Activated B cell treated with CpG ODN at 0.5 μM for 24 hours (primary cell): ENCODE measurements around the gene SRBD1. TPM values are rescaled to one million over a fixed set of nuclear protein-coding genes. Genes with fewer than 3 reads are reported as not detected.

ENCODE experiments used
- ATAC-seq: fragments of 200-7000 bp; cut with Tn5 transposase; one replicate; pipeline ENCODE4 v1.10.0; 2021; ENCODE audit warnings: low read depth, mild to moderate bottlenecking, moderate library complexity
- CTCF ChIA-PET: fragments of 350-600 bp; sonication (Branson Sonifier 250); formaldehyde crosslinking; loops from one replicate; lab custom pipeline; 2021; ENCODE audit warnings: antibody characterized with exemption; lab: Charles Lee
- POLR2A ChIA-PET: fragments of 350-600 bp; sonication (Branson Sonifier 250); formaldehyde crosslinking; loops from one replicate; lab custom pipeline; 2021; ENCODE audit warnings: antibody characterized with exemption; lab: Charles Lee
- DNase-seq: peaks from one replicate; pipeline ENCODE4 v3.0.0; 2022
- H3K27ac Mint-ChIP-seq: one replicate; pipeline ENCODE4 v1.8.0; 2020; ENCODE audit warnings: mixed read lengths
- H3K27me3 Mint-ChIP-seq: one replicate; pipeline ENCODE4 v1.8.0; 2021; ENCODE audit warnings: mixed read lengths
- H3K36me3 Mint-ChIP-seq: one replicate; pipeline ENCODE4 v1.8.0; 2021; ENCODE audit warnings: low read depth, mixed read lengths
- H3K4me1 Mint-ChIP-seq: one replicate; pipeline ENCODE4 v1.8.0; 2021; ENCODE audit warnings: mixed read lengths
- H3K4me3 Mint-ChIP-seq: one replicate; pipeline ENCODE4 v1.8.0; 2020; ENCODE audit warnings: mild to moderate bottlenecking, mixed read lengths
- H3K9me3 Mint-ChIP-seq: one replicate; pipeline ENCODE4 v1.8.0; 2020; ENCODE audit warnings: mixed read lengths
- intact Hi-C: fragments of 100-400 bp; cut with micrococcal nuclease; formaldehyde crosslinking; loops from one replicate; pipeline ENCODE4 v1.15.1; 2024
- total RNA-seq: library from RNA; stranded (reverse); gene quantifications from 2 replicates; pipeline ENCODE4 v1.2.3, GENCODE V29; 2022
- TF ChIP-seq, protein P1 (sequence below): fragments of 200-600 bp; IDR thresholded peaks from one replicate; pipeline ENCODE4 v1.8.0; 2022; ENCODE audit warnings: antibody characterized with exemption, mild to moderate bottlenecking

The SRBD1 gene
- total RNA-seq, 1 donor from 2014 or later: 20.2 TPM

DNA sequence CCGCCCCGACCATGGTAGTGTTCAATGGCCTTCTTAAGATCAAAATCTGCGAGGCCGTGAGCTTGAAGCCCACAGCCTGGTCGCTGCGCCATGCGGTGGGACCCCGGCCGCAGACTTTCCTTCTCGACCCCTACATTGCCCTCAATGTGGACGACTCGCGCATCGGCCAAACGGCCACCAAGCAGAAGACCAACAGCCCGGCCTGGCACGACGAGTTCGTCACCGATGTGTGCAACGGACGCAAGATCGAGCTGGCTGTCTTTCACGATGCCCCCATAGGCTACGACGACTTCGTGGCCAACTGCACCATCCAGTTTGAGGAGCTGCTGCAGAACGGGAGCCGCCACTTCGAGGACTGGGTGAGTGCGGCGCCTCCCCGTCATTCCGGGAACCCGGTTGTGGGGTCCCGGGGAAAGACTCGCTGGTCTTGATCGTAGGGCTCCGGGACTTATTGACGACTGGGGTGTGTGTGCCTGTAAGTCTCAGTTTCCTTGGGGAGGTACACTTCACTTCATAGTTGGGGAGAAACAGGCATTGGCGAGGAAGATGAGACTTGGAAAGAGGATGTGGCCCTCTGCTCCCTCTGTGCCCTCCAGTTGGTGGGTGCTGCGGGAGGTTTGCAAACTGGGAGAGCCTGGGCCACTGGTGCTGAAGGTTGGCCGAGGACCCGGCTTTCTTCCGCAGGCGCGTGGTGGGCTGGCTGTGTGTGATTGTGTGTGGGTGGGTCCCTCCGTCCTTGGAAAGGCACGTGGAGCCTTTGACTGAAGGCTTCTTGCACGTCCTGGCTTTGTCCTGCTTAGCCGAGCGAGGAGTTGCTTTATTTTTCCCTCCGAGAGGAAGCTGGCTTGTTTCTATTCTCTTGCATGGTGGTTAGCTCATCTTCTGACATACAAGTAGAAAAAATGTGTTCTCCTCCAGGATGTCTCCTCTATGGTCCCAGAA lies 41.3 kb upstream of the SRBD1 start:
- peak overlapping the region; percentile 92 for H3K4me3 Mint-ChIP-seq
- peak; percentile 47 for DNase-seq
- no peaks in the 10 kb centered on the region for H3K9me3 Mint-ChIP-seq
- no peak for ATAC-seq
- ChIA-PET CTCF (interaction anchor here (1.0 to 8.2 kb wide), 7 partner anchors 32 to 127 kb away, joined by 3 to 86 read pairs (median 5); no protein-coding TSS in a partner anchor), POLR2A (interaction anchor here (0.6 to 6.7 kb wide), 23 partner anchors 9 to 1290 kb away, joined by 3 to 211 read pairs (median 6); no protein-coding TSS in a partner anchor)
- TF ChIP-seq, protein P1, sequence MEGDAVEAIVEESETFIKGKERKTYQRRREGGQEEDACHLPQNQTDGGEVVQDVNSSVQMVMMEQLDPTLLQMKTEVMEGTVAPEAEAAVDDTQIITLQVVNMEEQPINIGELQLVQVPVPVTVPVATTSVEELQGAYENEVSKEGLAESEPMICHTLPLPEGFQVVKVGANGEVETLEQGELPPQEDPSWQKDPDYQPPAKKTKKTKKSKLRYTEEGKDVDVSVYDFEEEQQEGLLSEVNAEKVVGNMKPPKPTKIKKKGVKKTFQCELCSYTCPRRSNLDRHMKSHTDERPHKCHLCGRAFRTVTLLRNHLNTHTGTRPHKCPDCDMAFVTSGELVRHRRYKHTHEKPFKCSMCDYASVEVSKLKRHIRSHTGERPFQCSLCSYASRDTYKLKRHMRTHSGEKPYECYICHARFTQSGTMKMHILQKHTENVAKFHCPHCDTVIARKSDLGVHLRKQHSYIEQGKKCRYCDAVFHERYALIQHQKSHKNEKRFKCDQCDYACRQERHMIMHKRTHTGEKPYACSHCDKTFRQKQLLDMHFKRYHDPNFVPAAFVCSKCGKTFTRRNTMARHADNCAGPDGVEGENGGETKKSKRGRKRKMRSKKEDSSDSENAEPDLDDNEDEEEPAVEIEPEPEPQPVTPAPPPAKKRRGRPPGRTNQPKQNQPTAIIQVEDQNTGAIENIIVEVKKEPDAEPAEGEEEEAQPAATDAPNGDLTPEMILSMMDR: no peak
- H3K27me3 Mint-ChIP-seq: peaks cover 2% of the 10 kb centered on the region
- peaks cover 60% of the 10 kb centered on the region for H3K4me1 Mint-ChIP-seq
- intact Hi-C loops: loop anchor here (2.0 kb wide), 1 partner anchor 14 kb away; no protein-coding TSS in a partner anchor
- peak overlapping the region; percentile 83 for H3K27ac Mint-ChIP-seq
- peaks cover 8% of the 10 kb centered on the region for H3K36me3 Mint-ChIP-seq

DNA sequence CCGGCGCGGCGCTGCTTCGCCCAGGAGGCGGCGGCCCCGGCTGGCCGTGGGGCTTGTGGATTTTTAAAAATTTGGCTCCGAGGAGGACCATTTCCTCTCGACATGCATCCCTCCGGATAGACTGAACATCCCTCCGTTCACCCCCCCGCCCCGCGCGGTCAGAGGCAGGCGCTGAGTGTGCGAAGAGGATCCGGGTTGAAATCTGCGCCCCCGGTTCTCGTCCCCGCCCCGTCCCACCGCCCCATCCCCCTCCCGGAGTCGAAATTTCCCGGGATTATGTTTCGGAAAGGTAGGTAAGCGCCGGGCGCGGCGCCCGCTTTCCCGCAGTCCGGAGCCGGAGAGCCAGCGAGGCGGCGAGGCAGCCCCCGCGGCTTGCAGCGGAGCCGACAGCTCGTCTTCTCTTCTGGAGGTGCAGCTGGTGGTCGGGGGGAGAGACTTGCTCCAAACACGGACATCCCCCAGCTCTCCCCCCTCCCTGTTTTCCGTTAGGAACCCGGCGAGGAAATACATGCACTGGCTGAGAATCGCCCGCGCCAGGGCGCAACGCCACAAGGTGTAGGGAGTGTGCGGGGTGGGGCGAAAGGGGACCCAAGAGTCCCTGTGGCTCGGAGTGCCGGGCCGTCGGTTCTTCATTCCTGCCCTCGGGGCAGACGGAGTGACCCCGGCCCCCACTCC lies 40.5 kb upstream of the SRBD1 start, which contains the start of gene PRKCE:
Gene PRKCE (plus strand): TSS at position 261 of the 675 bp plus-strand sequence.
- ChIA-PET CTCF (interaction anchor here (1.0 to 8.2 kb wide), 7 partner anchors 33 to 182 kb away, joined by 4 to 86 read pairs (median 5); no protein-coding TSS in a partner anchor), POLR2A (interaction anchor here (0.6 to 6.7 kb wide), 23 partner anchors 9 to 1291 kb away, joined by 3 to 211 read pairs (median 7); no protein-coding TSS in a partner anchor)
- Mint-ChIP-seq H3K36me3 (peaks cover 8% of the 10 kb centered on the region), H3K9me3 (no peaks in the 10 kb centered on the region), H3K4me1 (peaks cover 56% of the 10 kb centered on the region), H3K27me3 (peaks cover 2% of the 10 kb centered on the region), H3K27ac (peak within 1 kb of the TSS; percentile 95), H3K4me3 (peak within 1 kb of the TSS; percentile 92)
- DNase-seq: no peak
- TF ChIP-seq, protein P1: no peak
- intact Hi-C loops: loop anchor here (1.0 to 2.0 kb wide), 6 partner anchors 15 to 258 kb away; partner anchors contain the start of gene SRBD1
- ATAC-seq: peak; percentile 12

DNA sequence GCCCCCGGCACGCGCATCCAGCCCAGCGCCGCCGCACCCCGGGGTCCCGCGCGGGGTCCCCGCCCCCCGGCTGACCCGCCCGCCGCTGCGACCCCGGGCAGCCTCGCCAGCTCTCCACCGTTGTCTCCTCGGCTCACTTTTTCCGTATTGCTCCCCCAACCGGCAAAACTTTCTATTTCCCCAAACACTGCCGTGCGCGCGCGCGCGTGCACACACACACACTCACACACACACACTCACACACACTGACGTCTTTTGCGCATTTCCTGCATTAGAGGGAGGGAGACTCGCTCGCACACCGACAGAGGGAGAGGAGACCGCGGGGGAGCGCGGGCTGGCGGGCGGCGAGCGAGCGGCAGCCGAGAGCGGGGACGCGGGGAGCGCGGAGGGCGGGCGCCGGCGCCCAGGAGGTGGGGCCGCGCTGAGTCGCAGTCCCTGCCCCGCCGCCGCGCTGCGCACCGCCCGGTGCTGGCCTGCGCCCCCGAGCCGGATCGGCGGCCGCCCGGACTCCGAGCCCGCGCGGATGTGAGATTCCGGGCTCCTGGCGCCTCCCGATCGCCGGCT lies 39.9 kb upstream of the SRBD1 start:
- Mint-ChIP-seq H3K27me3 (peaks cover 2% of the 10 kb centered on the region), H3K4me1 (peaks cover 52% of the 10 kb centered on the region), H3K9me3 (no peaks in the 10 kb centered on the region), H3K36me3 (peaks cover 8% of the 10 kb centered on the region), H3K4me3 (peak overlapping the region; percentile 92), H3K27ac (peak overlapping the region; percentile 95)
- intact Hi-C loops: loop anchor here (1.0 kb wide), 5 partner anchors 40 to 258 kb away; partner anchors contain the start of gene SRBD1
- ChIA-PET CTCF (interaction anchor here (1.0 to 8.2 kb wide), 12 partner anchors 34 to 186 kb away, joined by 3 to 86 read pairs (median 6); no protein-coding TSS in a partner anchor), POLR2A (interaction anchor here (0.6 to 6.7 kb wide), 32 partner anchors 10 to 1292 kb away, joined by 3 to 211 read pairs (median 7); partner anchors contain the start of gene SRBD1)
- DNase-seq (peak; percentile 90), ATAC-seq (peak; percentile 89)
- TF ChIP-seq, protein P1: no peak

GRCh38 chr2:45649858-45650811 lies 39.1 kb upstream of the SRBD1 start:
- Mint-ChIP-seq H3K36me3 (peaks cover 8% of the 10 kb centered on the region), H3K27me3 (peaks cover 2% of the 10 kb centered on the region), H3K4me1 (peaks cover 44% of the 10 kb centered on the region), H3K27ac (peak overlapping the region; percentile 83), H3K9me3 (no peaks in the 10 kb centered on the region), H3K4me3 (peak overlapping the region; percentile 92)
- intact Hi-C loops: loop anchor here (1.0 kb wide), 2 partner anchors 188 to 239 kb away; no protein-coding TSS in a partner anchor
- peak; percentile 19 for ATAC-seq
- TF ChIP-seq, protein P1: no peak
- DNase-seq: peak; percentile 58
- ChIA-PET CTCF (interaction anchor here (0.7 to 8.2 kb wide), 14 partner anchors 14 to 330 kb away, joined by 3 to 86 read pairs (median 4); no protein-coding TSS in a partner anchor), POLR2A (interaction anchor here (0.6 to 6.7 kb wide), 32 partner anchors 11 to 1293 kb away, joined by 3 to 211 read pairs (median 6); partner anchors contain the start of gene SRBD1)
